Peyer's patch (tissue), 4 donors: ENCODE results near the gene OR2B3. TPM values are rescaled to one million over a fixed set of nuclear protein-coding genes. Genes with fewer than 3 reads are reported as not detected.
"Not testable (repeated sequence)": the region's sequence is repeated elsewhere in the genome, so short reads cannot be mapped to it uniquely, and the experiment has no call there.

Experiments
- DNase-seq, 3 donors: peaks; one replicate each; pipeline ENCODE4 v3.0.0-alpha.2; 2017 to 2019
- H3K27ac ChIP-seq, 4 donors: fragments of 200-600 bp; sonication (generic); one replicate each; pipeline ENCODE4 v1.5.1; 2016 to 2019
- H3K27me3 ChIP-seq, 2 donors: fragments of 200-600 bp; sonication (generic); one replicate each; pipeline ENCODE4 v1.5.1; 2019
- H3K36me3 ChIP-seq, 3 donors: fragments of 200-600 bp; sonication (generic); one replicate each; pipeline ENCODE4 v1.5.1; 2016 to 2019
- H3K4me1 ChIP-seq, 4 donors: fragments of 200-600 bp; sonication (generic); one replicate each; pipeline ENCODE4 v1.5.1; 2016 to 2019
- H3K4me3 ChIP-seq, 4 donors: fragments of 200-600 bp; sonication (generic); 1 replicate in 3 of 4; 2 replicates in 1 of 4; pipeline ENCODE4 v1.5.1; 2016 to 2019; ENCODE audit warnings: mild to moderate bottlenecking in 1 of 4
- H3K9me3 ChIP-seq, 4 donors: fragments of 200-600 bp; sonication (generic); one replicate each; pipeline ENCODE4 v1.5.1; 2016 to 2019; ENCODE audit warnings: mild to moderate bottlenecking in 1 of 4
- POLR2A ChIP-seq, 2 donors: fragments of 450-650 bp; IDR thresholded peaks; one replicate each; pipeline ENCODE4 v1.5.1; 2017; ENCODE audit warnings: antibody characterized with exemption in 2 of 2, mild to moderate bottlenecking in 2 of 2, moderate library complexity in 2 of 2
- total RNA-seq, 4 donors: library from RNA; depleted of rRNA; stranded (reverse); fragments of >200 nt; gene quantifications; one replicate each; pipeline ENCODE4 v1.1.0, GENCODE V29; 2016
- TF ChIP-seq, protein P1 (sequence below), 6 experiments: fragments of 450-650 bp in 4 of 6; fragments of 200-600 bp in 2 of 6; sonication (generic) in 1 of 6; IDR thresholded peaks; one replicate each; pipeline ENCODE4 v1.5.1; 2017 to 2019; ENCODE audit warnings: antibody characterized with exemption in 6 of 6, mild to moderate bottlenecking in 3 of 6, moderate library complexity in 1 of 6

Gene OR2B3, protein sequence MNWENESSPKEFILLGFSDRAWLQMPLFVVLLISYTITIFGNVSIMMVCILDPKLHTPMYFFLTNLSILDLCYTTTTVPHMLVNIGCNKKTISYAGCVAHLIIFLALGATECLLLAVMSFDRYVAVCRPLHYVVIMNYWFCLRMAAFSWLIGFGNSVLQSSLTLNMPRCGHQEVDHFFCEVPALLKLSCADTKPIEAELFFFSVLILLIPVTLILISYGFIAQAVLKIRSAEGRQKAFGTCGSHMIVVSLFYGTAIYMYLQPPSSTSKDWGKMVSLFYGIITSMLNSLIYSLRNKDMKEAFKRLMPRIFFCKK
- total RNA-seq, result not detected

DNA sequence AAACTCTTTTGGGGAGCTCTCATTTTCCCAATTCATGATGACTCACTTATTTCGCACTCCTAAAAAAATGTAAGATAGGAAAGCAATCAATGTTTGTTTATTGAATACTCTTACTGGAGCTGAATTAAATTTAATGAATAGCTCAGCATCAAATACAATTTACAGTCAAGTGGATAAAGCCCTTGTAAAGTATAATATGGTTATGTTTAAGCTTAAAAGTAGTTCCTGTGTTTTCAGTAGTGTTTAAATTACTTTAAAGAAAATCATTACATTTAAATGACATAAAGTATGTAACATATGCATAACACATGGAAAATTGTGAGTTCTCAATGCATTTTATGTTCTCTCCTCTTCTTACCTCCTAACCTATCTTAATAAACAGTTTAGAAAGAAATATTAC lies at the start of gene OR2B3:
Gene OR2B3 (minus strand): TSS at position 101 of the 400 bp plus-strand sequence. CDS start 65 bp downstream, at position 36.
- TF ChIP-seq POLR2A (IDR thresholded peaks at IDR 0.05), result no peak
- TF ChIP-seq, protein P1, sequence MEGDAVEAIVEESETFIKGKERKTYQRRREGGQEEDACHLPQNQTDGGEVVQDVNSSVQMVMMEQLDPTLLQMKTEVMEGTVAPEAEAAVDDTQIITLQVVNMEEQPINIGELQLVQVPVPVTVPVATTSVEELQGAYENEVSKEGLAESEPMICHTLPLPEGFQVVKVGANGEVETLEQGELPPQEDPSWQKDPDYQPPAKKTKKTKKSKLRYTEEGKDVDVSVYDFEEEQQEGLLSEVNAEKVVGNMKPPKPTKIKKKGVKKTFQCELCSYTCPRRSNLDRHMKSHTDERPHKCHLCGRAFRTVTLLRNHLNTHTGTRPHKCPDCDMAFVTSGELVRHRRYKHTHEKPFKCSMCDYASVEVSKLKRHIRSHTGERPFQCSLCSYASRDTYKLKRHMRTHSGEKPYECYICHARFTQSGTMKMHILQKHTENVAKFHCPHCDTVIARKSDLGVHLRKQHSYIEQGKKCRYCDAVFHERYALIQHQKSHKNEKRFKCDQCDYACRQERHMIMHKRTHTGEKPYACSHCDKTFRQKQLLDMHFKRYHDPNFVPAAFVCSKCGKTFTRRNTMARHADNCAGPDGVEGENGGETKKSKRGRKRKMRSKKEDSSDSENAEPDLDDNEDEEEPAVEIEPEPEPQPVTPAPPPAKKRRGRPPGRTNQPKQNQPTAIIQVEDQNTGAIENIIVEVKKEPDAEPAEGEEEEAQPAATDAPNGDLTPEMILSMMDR (IDR thresholded peaks at IDR 0.05), result no peak
- no peaks in the 10 kb centered on the region for H3K9me3 ChIP-seq
- no peak for DNase-seq

DNA sequence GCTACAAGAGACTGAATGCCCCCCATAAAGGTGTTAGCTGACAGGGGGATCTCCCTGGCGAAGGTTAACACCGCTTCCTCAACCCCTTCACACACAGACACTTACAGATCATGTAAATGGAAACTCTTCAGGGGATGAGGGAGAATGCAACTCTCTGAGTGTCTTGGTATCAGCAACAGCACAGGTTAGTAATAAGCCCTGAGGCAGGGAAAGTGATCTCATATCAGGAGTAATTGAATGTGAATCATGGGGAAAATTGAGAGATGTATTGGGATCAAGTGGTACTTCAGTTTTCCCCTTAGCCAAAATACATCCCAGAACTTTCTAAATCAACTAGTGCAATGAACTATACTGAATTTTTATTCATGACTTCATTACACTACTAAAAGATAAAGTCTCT lies 44.6 kb upstream of the OR2B3 start:
- H3K36me3 ChIP-seq, result no peaks in the 10 kb centered on the region
- H3K9me3 ChIP-seq, result no peaks in the 10 kb centered on the region
- H3K27me3 ChIP-seq, result no peaks in the 10 kb centered on the region
- H3K27ac ChIP-seq, result no peak overlapping the region
- TF ChIP-seq, protein P1 (IDR thresholded peaks at IDR 0.05), result no peak
- no peak for TF ChIP-seq POLR2A (IDR thresholded peaks at IDR 0.05)
- no peak overlapping the region for H3K4me3 ChIP-seq
- DNase-seq, result no peak
- H3K4me1 ChIP-seq, result no peaks in the 10 kb centered on the region

More for the DNA sequence above, at the start of gene OR2B3:
- Histone ChIP-seq H3K4me1 (no peaks in the 10 kb centered on the region), H3K27ac (no peak within 1 kb of the TSS), H3K27me3 (no peaks in the 10 kb centered on the region), H3K36me3 (no peaks in the 10 kb centered on the region), H3K4me3 (no peak within 1 kb of the TSS)

DNA sequence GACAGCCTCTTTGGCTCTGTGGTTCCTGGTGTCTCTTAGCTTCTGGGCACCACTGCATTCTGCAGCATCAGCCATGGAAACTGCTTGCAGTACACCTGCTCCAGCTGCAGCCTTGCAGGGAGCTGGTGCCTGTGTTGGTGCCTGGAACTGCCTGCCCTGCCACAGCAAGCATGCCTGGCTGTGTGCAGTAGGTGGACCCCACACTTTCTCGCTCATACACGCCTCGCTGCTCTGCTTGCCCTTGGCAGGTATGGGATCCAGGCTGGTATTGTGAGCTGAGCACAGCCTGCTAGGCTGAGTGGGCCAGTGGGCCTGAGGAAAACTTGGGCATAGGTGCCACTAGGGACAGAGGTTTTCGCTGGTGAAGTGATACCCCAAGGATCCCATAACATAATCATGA lies 43.5 kb upstream of the OR2B3 start:
- no peak overlapping the region for H3K27ac ChIP-seq
- H3K4me3 ChIP-seq, result no peak overlapping the region
- H3K4me1 ChIP-seq, result no peaks in the 10 kb centered on the region
- DNase-seq, result no peak
- H3K27me3 ChIP-seq, result no peaks in the 10 kb centered on the region
- TF ChIP-seq, protein P1 (IDR thresholded peaks at IDR 0.05), result no peak
- TF ChIP-seq POLR2A (IDR thresholded peaks at IDR 0.05), result no peak
- no peaks in the 10 kb centered on the region for H3K36me3 ChIP-seq
- H3K9me3 ChIP-seq, result no peaks in the 10 kb centered on the region

DNA sequence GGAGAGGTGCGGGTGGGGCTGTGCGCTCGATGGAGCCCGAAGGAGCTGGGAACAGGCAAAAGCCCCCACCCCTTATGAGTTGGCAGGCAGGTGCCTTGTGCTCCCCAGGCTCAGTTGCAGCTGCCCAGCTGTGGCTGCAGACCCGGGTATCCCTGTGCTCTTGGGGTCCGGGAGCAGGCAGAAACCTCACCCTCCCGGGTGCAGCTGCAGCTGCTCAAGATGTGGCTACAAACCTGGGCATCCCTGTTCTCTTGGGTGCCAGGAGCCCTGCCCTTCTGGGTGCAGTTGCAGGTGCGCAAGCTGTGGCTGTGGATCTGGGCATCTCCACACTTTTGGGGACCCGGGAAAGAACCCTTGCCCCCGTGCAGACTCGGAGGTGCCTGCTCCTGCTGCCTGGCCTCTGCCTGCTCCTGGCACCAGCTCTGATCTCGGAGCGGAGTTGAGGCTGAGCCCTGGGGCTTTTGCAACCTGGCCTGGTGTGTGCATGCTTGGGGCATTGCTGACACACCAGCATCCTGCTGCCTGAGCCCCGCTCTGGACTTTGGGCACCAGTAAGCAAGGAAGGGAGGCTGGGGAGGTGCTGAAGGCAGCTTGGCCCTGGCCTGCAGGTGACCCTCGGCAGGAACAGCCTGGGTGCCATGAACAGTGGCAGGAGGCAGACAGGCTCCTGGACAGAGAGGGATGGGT lies 42.4 kb upstream of the OR2B3 start:
- H3K9me3 ChIP-seq, result no peaks in the 10 kb centered on the region
- H3K36me3 ChIP-seq, result no peaks in the 10 kb centered on the region
- no peaks in the 10 kb centered on the region for H3K4me1 ChIP-seq
- TF ChIP-seq, protein P1 (IDR thresholded peaks at IDR 0.05), result no peak
- no peak for TF ChIP-seq POLR2A (IDR thresholded peaks at IDR 0.05)
- no peak overlapping the region for H3K4me3 ChIP-seq
- H3K27me3 ChIP-seq, result no peaks in the 10 kb centered on the region
- DNase-seq, result no peak
- H3K27ac ChIP-seq, result no peak overlapping the region

DNA sequence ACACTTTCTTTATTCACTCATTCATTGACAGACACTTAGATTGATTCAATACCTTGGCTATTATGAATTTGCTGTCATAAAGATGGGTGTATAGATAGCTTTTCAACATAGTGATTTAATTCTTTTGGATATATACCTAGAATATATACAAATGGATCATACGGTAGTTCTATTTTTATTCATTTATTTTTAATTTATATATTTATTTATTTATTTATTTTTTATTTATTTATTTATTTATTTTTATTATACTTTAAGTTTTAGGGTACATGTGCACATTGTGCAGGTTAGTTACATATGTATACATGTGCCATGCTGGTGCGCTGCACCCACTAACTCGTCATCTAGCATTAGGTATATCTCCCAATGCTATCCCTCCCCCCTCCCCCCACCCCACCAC lies 27.9 kb upstream of the OR2B3 start:
- H3K4me3 ChIP-seq, H3K36me3 ChIP-seq, H3K27me3 ChIP-seq, H3K27ac ChIP-seq, H3K9me3 ChIP-seq, DNase-seq, H3K4me1 ChIP-seq: not testable (repeated sequence)

DNA sequence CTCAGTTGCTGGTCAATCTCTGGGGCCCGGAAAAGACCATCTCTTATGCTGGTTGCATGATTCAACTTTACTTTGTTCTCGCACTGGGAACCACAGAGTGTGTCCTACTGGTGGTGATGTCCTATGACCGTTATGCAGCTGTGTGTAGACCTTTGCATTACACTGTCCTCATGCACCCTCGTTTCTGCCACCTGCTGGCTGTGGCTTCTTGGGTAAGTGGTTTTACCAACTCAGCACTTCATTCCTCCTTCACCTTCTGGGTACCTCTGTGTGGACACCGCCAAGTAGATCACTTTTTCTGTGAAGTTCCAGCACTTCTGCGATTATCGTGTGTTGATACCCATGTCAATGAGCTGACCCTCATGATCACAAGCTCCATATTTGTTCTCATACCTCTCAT lies 25.0 kb upstream of the OR2B3 start:
- DNase-seq, result no peak

More for the DNA sequence above, 25.0 kb upstream of the OR2B3 start:
- no peak overlapping the region for H3K4me3 ChIP-seq
- no peaks in the 10 kb centered on the region for H3K9me3 ChIP-seq
- no peak overlapping the region for H3K27ac ChIP-seq
- TF ChIP-seq, protein P1 (IDR thresholded peaks at IDR 0.05), result no peak
- no peak for TF ChIP-seq POLR2A (IDR thresholded peaks at IDR 0.05)
- H3K4me1 ChIP-seq, result no peaks in the 10 kb centered on the region
- H3K27me3 ChIP-seq, result no peaks in the 10 kb centered on the region
- H3K36me3 ChIP-seq, result no peaks in the 10 kb centered on the region
